Endothelial cell of umbilical vein (primary cell): Measurements from ENCODE around the gene PLAC1.

Source experiments
- CTCF ChIP-seq, 2 donors: IDR thresholded peaks; 1 replicate in 1 of 2; 2 replicates in 1 of 2; pipeline ENCODE4 v1.5.1; 2011; ENCODE audit warnings: low read length in 2 of 2, mild to moderate bottlenecking in 2 of 2, moderate library complexity in 2 of 2, control low read depth in 1 of 2, inconsistent platforms in 1 of 2, low read depth in 1 of 2; ENCODE audit not compliant: insufficient read depth in 1 of 2; ENCODE audit errors: extremely low read depth in 1 of 2
- JUN ChIP-seq: IDR thresholded peaks from 2 replicates; pipeline ENCODE4 v1.6.1; 2011; ENCODE audit warnings: borderline replicate concordance, low read depth; ENCODE audit not compliant: insufficient read length, insufficient read depth
- POLR2A ChIP-seq: IDR thresholded peaks from 2 replicates; pipeline ENCODE4 v1.6.1; 2012; ENCODE audit warnings: low read depth, mild to moderate bottlenecking, control low read depth, low read length
- TF ChIP-seq, protein P1 (sequence below): IDR thresholded peaks from 2 replicates; pipeline ENCODE4 v1.6.1; 2011; ENCODE audit not compliant: insufficient read depth, insufficient read length

DNA sequence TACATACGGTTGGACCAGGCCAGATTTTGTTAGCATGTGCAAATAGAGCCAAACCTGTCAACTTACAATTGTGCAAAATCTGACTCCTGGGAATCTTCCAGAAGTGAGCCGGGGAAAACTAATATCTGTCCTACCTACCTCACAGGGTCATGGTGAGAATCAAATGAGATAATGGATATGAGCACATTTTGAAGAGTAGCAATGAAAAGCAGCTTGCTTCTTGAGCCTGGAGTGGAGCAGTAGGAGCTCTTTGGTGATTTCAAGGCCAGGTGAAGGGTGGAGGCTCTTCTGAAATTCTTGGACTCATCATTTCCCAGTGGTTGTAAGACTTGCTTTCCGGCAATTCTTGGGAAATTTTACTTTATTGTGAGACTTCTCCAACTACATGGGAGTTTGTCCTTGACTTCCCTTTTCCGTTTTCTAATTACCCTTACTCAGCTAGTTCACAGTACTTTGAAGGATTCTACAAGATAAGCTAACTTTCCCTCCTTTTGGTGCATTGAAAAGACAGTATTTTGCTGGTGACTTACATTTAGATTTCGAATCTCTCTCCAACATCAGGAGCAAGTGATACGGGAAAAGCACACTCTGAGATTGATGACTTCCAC is 12.2 kb downstream of the PLAC1 start:
- no peak for TF ChIP-seq CTCF (IDR thresholded peaks at IDR 0.05; ENCODE audit: extremely low read depth in 1 of 2, insufficient read depth in 1 of 2, low read depth in 1 of 2, low read length in 2 of 2)
- TF ChIP-seq POLR2A = no peak
- no peak for TF ChIP-seq JUN
- TF ChIP-seq, protein P1, sequence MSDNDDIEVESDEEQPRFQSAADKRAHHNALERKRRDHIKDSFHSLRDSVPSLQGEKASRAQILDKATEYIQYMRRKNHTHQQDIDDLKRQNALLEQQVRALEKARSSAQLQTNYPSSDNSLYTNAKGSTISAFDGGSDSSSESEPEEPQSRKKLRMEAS = no peak
